Measurements from ENCODE around the gene KCTD13.
"Not testable (repeated sequence)": the region's sequence is repeated elsewhere in the genome, so short reads cannot be mapped to it uniquely, and the experiment has no call there.

Gene KCTD13

DNA sequence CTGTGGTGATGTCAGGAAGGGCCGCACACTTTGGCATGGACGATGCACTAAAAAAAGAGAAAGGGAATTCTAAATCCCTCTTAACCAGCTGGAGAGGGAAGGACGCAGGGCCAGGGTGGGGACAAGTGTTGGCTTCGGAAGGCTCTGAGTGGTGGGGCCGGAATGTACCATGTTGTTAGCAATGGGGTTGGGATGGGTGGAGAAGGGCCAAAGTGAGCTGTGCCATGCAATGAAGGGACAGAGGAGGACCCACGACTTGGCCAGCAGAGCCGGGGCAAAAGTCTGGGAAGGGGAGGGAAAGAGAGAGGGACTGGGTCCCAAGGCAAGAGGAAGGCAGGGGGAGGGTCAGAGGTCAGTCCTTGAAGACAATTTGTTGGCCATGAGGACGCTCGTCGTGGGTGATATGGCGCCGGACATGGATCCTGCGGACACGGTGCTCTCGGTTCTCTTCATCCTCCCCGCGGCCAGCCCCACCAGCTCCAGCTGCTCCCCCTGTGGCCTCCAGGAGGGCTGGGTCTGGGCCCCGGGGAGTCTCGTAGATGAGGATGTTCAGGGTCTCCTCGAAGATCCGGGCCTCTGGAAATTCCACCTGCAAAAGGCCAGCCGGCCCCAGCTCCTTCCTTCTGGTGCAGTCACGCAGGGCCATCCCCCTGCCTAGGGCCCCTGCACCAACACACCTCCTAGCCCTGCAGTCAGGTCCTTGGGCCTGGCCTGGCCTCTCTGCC, 19.3 kb downstream of the KCTD13 start:
- DNase-seq (ENCODE audit: low read depth), result no peak

DNA sequence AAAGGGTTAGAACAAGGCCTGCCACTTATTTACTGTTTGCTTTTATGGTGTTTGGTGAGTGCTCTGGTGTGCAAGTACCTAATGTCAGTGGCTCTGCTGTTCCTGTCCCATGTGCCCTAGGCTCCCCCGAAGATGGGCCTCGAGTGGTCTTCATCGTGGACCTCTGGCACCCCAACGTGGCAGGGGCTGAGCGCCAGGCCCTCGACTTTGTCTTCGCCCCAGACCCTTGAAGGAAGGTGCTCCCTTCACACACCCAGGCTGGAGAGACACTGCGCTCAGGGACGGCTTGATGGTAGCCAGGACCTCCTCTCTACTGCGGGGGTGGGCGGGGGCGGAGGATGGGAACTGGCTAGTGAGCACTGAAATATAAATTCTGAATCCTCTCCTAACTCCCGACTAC, 20.4 kb downstream of the KCTD13 start:
- no peak for DNase-seq (ENCODE audit: low read depth)

DNA sequence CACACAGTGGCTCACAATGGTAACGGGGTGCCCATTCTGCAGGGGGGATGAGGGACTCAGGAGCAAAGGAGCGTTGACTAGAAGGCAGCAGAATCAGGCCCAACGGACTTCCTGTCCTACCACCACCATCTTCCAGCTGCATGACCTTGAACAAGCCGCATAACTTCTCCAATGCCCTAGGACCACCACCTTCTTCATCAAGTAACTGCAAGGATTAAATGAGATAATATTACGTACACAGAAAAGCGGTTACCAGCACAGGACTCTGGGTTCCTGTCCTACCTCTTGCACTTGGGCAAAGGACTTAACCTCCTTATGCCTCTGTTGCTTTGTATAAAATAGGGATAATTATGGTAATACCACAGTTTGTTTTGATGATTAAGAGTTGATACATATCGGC, 21.1 kb downstream of the KCTD13 start:
- no peak for DNase-seq (ENCODE audit: low read depth)

DNA sequence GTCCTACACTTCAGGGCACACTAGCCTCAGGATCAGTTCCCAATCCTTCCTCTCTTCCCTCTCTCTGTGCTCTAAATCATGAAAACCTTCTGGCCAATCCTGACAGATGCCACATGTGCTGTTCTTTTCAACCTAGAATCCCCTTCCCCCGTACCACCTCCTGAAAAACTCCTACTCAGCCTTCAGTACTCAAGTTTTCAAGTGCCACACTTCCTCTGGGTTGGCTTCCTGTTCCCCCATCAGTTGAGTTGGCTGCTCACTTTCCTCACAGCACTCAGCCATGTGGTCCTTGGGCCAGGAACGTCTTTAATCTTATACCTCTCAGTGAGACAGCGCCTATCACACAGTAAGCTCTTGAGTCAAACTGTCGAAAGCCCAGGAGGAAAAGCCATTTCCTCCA, 22.4 kb downstream of the KCTD13 start:
- DNase-seq (ENCODE audit: low read depth), result no peak

DNA sequence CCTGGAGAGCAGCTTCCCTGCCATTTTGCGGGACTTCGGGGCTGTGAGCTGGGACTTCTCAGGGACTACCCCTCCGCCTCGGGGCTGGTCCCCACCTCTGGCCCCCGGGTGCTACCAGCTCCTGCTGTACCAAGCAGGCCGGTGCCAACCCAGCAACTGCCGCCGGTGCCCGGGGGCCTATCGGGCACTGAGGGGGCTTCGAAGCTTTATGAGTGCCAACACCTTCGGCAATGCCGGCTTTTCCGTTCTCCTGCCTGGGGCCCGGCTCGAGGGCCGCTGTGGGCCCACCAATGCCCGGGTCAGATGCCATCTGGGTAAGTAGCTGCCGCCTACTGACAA, 24.4 kb downstream of the KCTD13 start:
- DNase-seq (ENCODE audit: low read depth), result no peak

DNA sequence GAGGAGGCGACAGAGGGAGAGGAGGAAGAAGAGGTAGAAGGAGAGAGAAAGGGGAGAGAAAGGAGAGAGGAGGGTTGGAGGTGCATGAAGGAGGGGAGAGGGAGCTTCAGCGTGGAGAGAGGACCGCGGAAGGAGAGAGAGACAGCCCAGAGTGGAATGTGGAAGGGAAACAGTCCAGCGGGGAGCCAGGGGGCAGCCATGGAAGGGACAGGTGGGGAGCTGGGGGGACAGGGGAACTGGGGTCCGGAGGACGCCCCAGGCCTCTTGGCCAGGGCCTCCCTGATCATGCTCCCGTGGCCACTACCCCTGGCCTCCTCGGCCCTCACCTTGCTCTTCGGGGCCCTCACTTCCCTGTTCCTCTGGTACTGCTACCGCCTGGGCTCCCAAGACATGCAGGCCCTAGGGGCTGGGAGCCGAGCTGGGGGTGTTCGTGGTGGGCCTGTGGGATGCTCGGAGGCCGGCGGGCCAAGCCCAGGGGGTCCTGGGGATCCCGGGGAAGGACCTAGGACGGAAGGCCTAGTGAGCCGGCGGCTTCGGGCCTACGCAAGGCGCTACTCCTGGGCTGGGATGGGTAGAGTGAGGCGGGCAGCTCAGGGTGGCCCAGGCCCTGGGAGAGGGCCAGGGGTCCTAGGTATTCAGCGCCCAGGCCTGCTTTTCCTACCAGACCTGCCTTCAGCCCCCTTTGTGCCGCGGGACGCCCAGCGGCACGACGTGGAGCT, 25.0 kb downstream of the KCTD13 start:
- no peak for DNase-seq (ENCODE audit: low read depth)

DNA sequence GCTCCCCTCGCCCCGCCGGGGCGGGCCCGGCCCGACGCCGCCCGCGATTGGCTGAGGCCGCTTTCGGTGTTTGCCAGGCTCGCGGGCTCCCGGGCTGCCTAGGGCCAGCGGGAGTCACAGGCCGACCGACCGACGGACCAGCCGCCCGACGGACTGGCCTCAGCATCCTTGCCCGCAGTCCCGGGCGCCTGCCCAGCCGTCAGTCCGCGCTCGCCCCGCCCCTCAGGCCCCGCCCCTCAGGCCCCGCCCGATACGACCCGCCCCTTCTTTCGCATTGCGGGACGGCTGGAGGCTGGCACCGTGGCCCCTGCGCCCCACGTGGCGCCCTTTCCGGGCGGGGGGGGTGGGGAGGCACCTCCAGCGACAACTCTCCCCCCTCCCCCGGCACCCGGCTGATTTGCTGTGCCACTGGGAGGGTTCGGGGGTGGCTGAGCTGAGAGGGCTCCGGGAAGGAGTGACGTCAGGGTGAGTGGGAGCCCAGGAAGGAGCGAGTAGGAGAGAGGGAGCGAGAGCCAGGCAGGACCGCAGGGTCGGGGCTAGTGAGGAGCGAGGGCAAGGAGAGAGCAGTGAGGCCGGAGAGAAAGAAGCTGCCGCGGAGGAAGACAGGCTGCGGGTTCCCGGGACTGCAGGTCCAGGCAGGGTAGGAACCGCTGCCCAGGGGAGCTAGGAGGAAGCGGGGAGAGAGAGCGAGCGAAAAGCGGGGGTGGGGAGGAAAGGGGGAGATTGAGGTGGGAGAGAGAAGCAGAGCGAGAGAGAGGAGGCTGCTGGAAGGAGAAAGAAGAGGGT, 25.7 kb downstream of the KCTD13 start, which contains the start of gene ASPHD1:
TSS of gene ASPHD1 (plus strand) at position 387 of the 786 bp plus-strand sequence. CDS start 484 bp downstream, outside the sequence.
- peak; percentile 37 for DNase-seq (ENCODE audit: low read depth)

DNA sequence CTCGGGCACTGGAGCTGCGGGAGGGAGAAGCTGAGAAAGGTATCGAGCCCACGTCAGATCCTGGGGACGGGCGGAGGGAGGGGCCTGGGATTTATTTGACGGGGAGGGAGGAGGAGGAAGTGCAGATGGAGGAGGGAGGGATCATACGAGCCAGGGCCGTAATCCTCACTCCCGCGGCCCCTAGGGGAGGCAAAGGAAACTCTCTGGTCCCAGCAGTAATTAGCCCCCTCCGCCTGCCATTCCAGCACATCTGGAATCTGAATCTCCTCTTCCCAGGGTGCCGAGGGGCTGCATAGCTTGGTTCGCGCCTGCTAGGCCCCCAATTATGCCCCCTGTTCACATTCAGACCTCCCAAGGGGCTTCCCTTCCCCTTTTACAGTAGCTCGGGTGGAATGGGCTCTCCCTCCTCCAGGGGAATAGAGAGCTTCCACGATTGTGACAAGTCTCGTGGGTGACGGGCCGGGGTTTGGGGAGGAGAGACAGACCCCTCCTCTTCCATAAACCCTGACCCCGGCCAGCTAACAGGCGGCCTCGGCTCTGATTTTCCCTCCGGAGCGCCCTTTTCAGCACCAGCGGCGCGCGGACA, 26.4 kb downstream of the KCTD13 start, which contains the start of gene SEZ6L2:
TSS of gene SEZ6L2 (minus strand) at position 35 of the 586 bp plus-strand sequence. CDS start 531 bp downstream, outside the sequence.
- DNase-seq (ENCODE audit: low read depth), result peak; percentile 58

DNA sequence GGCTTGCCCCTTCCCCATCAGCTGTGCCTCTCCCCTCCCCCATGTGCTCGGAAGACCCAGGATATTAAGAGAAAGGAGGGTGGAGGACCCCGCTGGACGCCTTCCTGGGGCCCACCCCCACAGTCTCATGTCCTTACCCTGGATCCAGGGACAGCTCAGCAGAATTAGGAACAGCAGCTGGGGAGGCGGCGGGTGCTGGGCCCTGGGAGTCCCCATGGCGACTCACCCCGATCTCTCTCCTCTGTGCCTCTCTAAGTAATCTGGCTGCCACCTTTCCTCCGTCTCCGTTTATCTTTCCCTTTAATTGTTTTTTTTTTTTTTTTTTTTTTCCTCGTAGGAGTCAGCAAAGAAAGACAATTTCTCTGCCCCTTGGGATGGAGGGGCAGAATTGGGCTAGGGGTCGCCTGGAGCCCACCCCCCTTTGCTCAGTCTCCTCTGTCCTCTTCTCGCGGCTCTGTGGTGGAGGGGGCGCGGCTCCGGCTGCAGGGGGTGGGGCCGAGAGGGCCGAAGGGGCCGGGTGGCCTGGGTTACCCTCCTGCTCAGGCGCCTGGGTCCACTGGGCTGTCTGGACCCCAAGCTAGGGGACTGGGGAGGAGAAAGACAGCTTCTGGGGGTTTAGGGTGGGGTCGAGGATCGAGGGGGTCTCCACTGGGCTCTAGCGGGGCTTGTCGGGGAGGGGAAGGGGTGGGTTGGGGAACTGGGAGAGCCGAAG, 27.1 kb downstream of the KCTD13 start:
- no peak for DNase-seq (ENCODE audit: low read depth)

DNA sequence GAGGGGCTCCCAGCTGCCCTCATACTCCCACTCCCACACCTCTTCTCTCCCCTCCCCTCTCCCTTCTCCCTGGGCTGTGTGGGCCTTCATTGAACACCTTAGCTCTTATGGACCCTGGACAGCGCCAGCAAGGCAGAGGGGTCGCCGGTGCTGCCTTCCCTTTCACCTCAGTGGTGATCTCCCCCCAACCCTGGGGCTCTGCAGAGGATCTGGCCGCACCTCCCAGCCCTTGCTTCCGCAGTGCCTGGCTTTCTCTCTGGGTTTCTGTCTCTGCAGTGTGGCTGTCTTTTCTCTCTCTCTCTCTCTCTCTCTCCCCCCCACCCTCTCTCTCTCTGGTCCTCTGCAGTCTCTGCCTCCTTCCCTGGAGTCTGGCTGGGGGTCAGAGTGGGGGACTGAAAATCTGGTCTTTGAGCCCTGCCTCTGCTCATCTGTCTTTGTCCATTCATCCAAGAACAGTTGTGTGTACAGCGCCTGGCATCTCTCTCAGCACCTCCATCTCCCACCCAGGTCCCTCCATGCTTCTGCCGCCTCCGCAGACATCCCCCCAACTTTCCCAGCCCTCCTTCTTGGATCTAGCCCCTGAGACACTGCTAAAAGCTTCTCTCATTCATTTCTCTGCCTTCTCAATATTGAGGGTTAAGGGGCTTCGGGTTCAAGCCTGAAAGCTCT, 27.8 kb downstream of the KCTD13 start:
- DNase-seq (ENCODE audit: low read depth), result no peak

DNA sequence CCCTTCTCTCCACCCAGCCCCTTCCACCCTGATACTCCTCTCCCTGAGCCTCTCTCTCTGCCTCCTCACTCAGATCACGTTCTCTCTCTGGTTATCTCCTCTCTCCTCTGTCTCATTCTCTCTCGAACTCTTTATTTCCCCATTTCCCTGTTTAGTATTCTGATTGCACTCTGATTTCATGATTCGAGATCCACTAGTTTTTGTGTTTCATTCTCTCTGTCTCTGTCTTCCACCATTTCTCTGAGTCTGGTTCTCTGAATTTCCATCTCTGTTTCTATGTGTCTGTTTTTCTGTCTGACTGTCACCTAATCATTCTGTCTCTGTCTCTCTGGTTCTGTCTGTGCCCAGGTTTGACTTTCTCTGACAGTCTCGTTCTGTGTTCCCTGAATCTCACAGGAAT, 28.7 kb downstream of the KCTD13 start:
- no peak for DNase-seq (ENCODE audit: low read depth)

DNA sequence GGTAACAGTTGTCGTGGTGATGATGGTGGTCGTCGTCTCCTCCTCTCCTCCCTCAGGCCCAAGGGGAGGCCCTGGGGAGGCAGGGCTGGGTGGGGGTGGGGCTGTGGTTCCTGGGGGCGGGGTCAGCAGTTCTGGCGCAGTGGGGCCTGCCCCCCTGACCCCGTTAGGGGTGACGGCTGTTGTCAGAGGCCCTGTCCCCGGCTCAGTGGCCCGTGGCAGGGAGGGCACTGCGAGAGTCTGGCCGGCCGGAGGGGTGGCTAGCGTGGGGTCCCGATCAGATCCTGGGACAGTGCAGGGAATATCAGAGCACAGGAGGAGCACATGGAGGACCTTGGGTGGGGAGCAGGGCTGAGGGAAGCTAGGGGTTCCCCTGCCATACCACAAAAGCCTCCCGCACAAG, 29.2 kb downstream of the KCTD13 start:
- no peak for DNase-seq (ENCODE audit: low read depth)

DNA sequence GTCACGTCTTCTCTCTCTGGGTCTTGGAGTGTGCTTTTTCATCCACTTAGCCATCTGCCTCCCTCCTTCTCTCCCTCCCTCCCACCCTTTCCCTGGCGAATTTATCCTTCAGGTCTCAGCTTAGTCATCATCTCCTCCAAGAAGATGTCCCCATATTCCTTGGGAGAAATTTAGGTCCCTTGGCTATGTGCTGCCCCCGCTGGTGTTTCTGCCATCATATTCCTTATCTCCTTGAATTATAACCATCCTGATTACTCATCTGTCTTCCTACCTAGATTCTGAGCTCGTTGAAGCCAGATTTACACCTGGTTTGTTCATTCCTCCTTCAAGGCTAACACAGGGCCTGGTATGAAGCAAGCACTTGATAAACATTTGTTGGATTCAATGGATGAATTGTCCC, 31.7 kb downstream of the KCTD13 start:
- no peak for DNase-seq (ENCODE audit: low read depth)

DNA sequence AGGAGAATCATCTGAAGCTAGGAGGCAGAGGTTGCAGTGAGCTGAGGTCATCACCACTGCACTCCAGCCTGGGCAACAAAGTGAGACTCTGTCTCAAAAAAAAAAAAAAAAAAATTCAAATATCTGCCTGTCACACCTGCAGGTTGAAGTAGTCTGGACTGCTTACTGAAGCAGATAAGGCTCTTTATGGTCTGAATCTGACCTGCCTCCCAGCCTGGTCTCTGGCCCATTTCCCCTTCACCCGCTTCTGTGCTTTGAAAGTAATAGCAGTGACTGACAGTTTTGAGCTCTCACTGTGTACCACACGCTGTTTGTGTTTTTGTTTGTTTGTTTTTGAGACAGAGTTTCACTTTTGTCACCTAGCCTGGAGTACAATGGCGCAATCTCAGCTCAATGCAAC, 32.5 kb downstream of the KCTD13 start:
- DNase-seq (ENCODE audit: low read depth), result no peak

DNA sequence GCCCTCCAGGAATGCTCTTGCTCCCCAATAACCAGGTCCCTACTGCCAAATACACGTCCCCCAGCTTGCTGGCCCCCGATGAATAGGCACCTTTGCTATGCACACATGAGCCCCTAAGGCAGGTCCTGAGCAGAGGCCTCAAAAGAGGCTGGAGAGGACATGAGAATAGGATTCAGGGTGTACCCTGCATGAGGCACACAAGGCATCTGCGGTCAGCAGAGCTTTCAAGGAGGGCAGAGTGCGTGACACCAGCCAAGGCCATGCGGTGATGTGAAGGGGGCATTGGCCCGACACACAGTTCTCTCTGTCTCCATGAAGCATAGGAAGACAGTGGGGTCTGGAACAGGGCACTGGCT, 33.6 kb downstream of the KCTD13 start:
- no peak for DNase-seq (ENCODE audit: low read depth)

DNA sequence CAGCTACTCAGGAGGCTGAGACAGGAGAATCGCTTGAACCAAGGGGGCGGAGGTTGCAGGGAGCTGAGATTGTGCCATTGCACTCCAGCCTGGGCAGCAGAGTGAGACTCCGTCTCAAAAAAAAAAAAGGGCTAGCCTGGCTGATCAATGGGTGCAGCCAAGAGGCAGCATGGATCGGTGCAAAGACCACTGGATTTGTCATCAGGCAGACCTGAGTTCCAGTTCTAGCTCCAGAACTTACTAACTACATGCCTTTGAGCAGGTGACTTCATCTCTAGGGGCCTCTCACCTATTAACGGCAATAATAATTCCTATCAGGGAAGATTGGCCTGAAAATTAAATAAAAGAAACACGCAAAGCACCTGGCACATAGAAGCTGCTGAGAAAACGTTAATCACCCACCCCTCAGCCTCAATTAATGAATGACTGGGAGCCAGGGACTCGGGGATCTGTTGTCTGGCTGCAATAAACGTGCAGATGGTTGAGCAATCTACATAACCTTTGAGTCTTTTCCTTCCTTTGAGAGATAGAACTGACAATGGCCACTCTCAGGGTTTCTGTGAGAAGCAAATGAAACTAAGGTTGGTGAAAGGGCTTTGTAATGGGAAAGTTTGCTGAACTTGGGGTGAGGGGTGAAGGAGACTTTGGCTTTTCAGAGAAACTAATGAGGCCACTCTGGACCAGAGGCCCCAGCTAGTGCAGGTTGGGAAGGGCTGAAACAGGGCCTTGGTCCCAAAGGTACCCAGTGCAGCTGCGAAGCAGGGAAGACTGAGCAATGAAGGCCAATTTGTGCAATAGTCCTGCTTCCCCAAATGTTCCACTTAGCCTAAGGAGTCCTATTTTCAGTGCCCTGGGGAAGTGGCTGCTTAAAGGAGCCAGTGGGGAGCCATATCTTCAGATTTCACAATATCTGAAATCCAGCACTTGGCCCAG, 34.2 kb downstream of the KCTD13 start:
- no peak for DNase-seq (ENCODE audit: low read depth)

DNA sequence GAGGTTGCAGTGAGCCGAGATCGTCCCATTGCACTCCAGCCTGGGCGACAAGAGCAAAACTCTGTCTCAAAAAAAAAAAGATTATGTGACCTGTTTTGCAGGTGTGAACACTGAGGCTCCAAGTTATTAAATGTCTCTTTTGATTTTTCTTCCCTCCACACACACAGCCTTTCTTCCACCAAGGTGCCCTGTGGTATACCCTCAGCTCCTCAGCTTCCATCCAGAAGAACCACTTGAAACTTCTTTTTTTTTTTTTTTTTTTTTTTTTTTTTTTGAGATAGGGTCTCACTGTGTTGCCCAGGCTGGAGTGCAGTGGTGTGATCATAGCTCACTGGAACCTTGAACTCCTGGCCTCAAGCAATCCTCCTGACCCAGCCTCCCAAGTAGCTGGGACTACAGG, 36.7 kb downstream of the KCTD13 start:
- DNase-seq (ENCODE audit: low read depth), result not testable (repeated sequence)

DNA sequence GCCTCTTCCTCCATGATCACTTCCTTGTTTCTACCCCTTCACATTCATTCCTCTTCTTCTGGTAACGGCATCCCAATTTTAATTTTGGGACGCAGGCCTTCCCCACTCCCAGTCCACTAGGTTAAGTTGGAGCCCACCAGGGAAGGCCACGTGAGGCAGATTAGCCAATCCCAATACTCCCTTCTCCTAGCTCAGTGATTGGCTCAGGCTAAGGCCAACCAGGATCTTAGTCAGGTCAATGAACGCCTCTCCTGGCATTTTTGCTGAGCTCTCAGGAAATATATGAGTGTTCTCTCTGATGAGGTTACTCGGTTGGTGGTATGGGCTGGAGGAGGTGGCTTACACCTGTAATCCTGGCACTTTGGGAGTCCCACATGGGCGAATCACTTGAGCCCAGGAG, 42.0 kb downstream of the KCTD13 start:
- no peak for DNase-seq (ENCODE audit: low read depth)

DNA sequence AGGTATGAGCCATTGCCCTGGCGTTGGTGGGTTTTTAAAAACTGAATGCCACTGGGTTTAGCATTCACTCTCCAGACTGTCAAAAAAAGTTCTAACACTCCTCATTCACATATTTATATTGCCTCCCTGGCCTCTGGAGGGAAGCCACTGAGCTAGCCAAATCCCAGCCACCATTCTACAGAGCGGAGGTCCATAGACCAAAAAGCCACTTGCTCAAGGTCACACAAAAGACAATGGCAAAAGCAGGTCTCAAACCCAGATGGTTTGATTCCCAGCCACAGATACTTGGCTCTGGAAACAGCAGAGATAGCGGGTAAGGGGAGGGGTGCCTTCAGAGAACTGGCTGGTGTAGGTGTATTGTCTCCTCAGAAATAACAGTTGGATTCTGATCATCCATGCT, 45.0 kb downstream of the KCTD13 start:
- no peak for DNase-seq (ENCODE audit: low read depth)

DNA sequence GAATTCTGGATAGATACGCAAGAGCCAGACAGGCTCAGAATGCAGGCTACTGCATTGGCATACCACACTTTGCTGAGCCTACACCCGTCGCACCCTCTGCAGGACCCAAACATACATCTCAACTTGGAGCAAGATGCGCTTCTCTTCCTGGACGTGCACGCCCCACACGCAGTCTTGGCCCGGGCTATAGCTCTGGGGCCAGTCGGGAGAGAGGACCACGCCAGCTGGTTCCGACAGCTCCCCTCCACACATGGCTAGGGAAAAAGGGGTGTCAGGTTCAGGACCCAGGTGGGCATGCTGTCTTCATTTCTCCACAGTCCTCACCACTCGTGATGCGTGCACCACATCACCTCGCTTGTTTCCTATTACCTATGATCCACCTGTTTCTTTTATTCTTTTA, 47.9 kb downstream of the KCTD13 start:
- no peak for DNase-seq (ENCODE audit: low read depth)
